WTC11 (cell line): ENCODE results near the gene IRF3. TPM values are rescaled to one million over a fixed set of nuclear protein-coding genes. Genes with fewer than 3 reads are reported as not detected.
A peak's percentile ranks its signal among the peaks of the same experiment; 100 is the strongest.

ENCODE experiments used
- ATAC-seq: fragments of 200-7000 bp; cut with Tn5 transposase; 2 replicates; pipeline ENCODE4 v1.10.0; 2021; ENCODE audit warnings: mild to moderate bottlenecking, moderate library complexity
- CTCF ChIA-PET: fragments of 300-600 bp; sonication (Branson Sonifier 250); formaldehyde crosslinking; loops from one replicate; lab custom pipeline; 2021; ENCODE audit warnings: antibody characterized with exemption; lab: Charles Lee
- POLR2A ChIA-PET: fragments of 350-600 bp; sonication (Branson Sonifier 250); formaldehyde crosslinking; loops from one replicate; lab custom pipeline; 2021; ENCODE audit warnings: antibody characterized with exemption; lab: Charles Lee
- DNase-seq: peaks from one replicate; pipeline ENCODE4 v3.0.0; 2021; ENCODE audit warnings: low spot score
- H3K27ac Mint-ChIP-seq: 2 replicates; pipeline ENCODE4 v1.8.0; 2021; ENCODE audit warnings: mixed read lengths
- H3K27me3 Mint-ChIP-seq: 2 replicates; pipeline ENCODE4 v1.8.0; 2021; ENCODE audit warnings: low read depth, mild to moderate bottlenecking, moderate library complexity, mixed read lengths
- H3K36me3 Mint-ChIP-seq: 2 replicates; pipeline ENCODE4 v1.8.0; 2021; ENCODE audit warnings: mixed read lengths
- H3K4me1 Mint-ChIP-seq: 2 replicates; pipeline ENCODE4 v1.8.0; 2022; ENCODE audit warnings: mixed read lengths
- H3K4me3 Mint-ChIP-seq: 2 replicates; pipeline ENCODE4 v1.8.0; 2021; ENCODE audit warnings: mild to moderate bottlenecking, moderate library complexity, mixed read lengths
- H3K9me3 Mint-ChIP-seq: 2 replicates; pipeline ENCODE4 v1.8.0; 2021; ENCODE audit warnings: mixed read lengths
- ATF1 ChIP-seq: sonication (generic); formaldehyde crosslinking; IDR thresholded peaks from 2 replicates; pipeline ENCODE4 v1.8.1; 2023; ENCODE audit warnings: mild to moderate bottlenecking, moderate library complexity, missing genetic modification reagents
- ATF2 ChIP-seq: sonication (generic); formaldehyde crosslinking; IDR thresholded peaks from 2 replicates; pipeline ENCODE4 v1.8.1; 2022; ENCODE audit warnings: low read depth, missing genetic modification reagents, borderline replicate concordance
- ESRRA ChIP-seq: sonication (generic); formaldehyde crosslinking; IDR thresholded peaks from 2 replicates; pipeline ENCODE4 v1.8.1; 2022; ENCODE audit warnings: mild to moderate bottlenecking, missing genetic modification reagents, borderline replicate concordance
- ETV6 ChIP-seq: sonication (generic); formaldehyde crosslinking; IDR thresholded peaks from 2 replicates; pipeline ENCODE4 v1.8.1; 2022; ENCODE audit warnings: mild to moderate bottlenecking, missing genetic modification reagents
- GABPB1 ChIP-seq: sonication (generic); formaldehyde crosslinking; IDR thresholded peaks from 2 replicates; pipeline ENCODE4 v1.8.1; 2023; ENCODE audit warnings: mild to moderate bottlenecking, missing genetic modification reagents
- GTF2I ChIP-seq: fragments of 250-450 bp; sonication (Bioruptor Pico); conservative IDR thresholded peaks from 2 replicates; pipeline ENCODE4 v1.4.0; 2021; ENCODE audit warnings: mild to moderate bottlenecking
- HMGXB4 ChIP-seq: sonication (generic); formaldehyde crosslinking; IDR thresholded peaks from 2 replicates; pipeline ENCODE4 v1.8.1; 2023; ENCODE audit warnings: mild to moderate bottlenecking, moderate library complexity, missing genetic modification reagents
- IRF1 ChIP-seq: sonication (generic); formaldehyde crosslinking; IDR thresholded peaks from 2 replicates; pipeline ENCODE4 v1.8.0; 2023; ENCODE audit warnings: missing genetic modification reagents
- IRF2 ChIP-seq: sonication (generic); formaldehyde crosslinking; IDR thresholded peaks from 2 replicates; pipeline ENCODE4 v1.8.0; 2022; ENCODE audit warnings: low read depth, missing genetic modification reagents, borderline replicate concordance
- MLX ChIP-seq: sonication (generic); formaldehyde crosslinking; IDR thresholded peaks from 2 replicates; pipeline ENCODE4 v1.8.1; 2023; ENCODE audit warnings: mild to moderate bottlenecking, missing genetic modification reagents, moderate library complexity
- NFATC4 ChIP-seq: fragments of 250-450 bp; sonication (Bioruptor Pico); IDR thresholded peaks from 2 replicates; pipeline ENCODE4 v1.9.0; 2021; ENCODE audit warnings: mild to moderate bottlenecking
- RELA ChIP-seq: sonication (generic); formaldehyde crosslinking; IDR thresholded peaks from 2 replicates; pipeline ENCODE4 v1.8.1; 2022; ENCODE audit warnings: missing genetic modification reagents, mild to moderate bottlenecking, borderline replicate concordance
- SMAD4 ChIP-seq: sonication (generic); formaldehyde crosslinking; IDR thresholded peaks from 2 replicates; pipeline ENCODE4 v1.8.0; 2022; ENCODE audit warnings: mild to moderate bottlenecking, missing genetic modification reagents
- TEAD1 ChIP-seq: sonication (generic); formaldehyde crosslinking; IDR thresholded peaks from 2 replicates; pipeline ENCODE4 v1.8.0; 2022; ENCODE audit warnings: mild to moderate bottlenecking, missing genetic modification reagents
- ZBTB21 ChIP-seq: sonication (generic); formaldehyde crosslinking; IDR thresholded peaks from 2 replicates; pipeline ENCODE4 v1.8.1; 2023; ENCODE audit warnings: mild to moderate bottlenecking, missing genetic modification reagents, borderline replicate concordance
- ZMAT4 ChIP-seq: fragments of 250-450 bp; sonication (Bioruptor Pico); IDR thresholded peaks from 2 replicates; pipeline ENCODE4 v1.9.0; 2021; ENCODE audit warnings: mild to moderate bottlenecking
- ZNF121 ChIP-seq: sonication (generic); formaldehyde crosslinking; IDR thresholded peaks from 2 replicates; pipeline ENCODE4 v1.8.0; 2023; ENCODE audit warnings: missing genetic modification reagents
- ZNF138 ChIP-seq: sonication (generic); formaldehyde crosslinking; conservative IDR thresholded peaks from 2 replicates; pipeline ENCODE4 v1.8.1; 2022; ENCODE audit warnings: mild to moderate bottlenecking, moderate library complexity, missing genetic modification reagents
- ZNF281 ChIP-seq: sonication (generic); formaldehyde crosslinking; IDR thresholded peaks from 2 replicates; pipeline ENCODE4 v1.8.0; 2023; ENCODE audit warnings: mild to moderate bottlenecking, missing genetic modification reagents
- ZNF416 ChIP-seq: fragments of 250-450 bp; sonication (Bioruptor Pico); IDR thresholded peaks from 2 replicates; pipeline ENCODE4 v1.9.0; 2021; ENCODE audit warnings: mild to moderate bottlenecking, inconsistent platforms
- ZNF425 ChIP-seq: fragments of 250-450 bp; sonication (Bioruptor Pico); conservative IDR thresholded peaks from 2 replicates; pipeline ENCODE4 v1.9.0; 2021; ENCODE audit warnings: mild to moderate bottlenecking
- ZNF512 ChIP-seq: sonication (generic); formaldehyde crosslinking; IDR thresholded peaks from 2 replicates; pipeline ENCODE4 v1.8.1; 2022; ENCODE audit warnings: missing genetic modification reagents, borderline replicate concordance
- ZNF671 ChIP-seq: fragments of 250-450 bp; sonication (Bioruptor Pico); IDR thresholded peaks from 2 replicates; pipeline ENCODE4 v1.8.0; 2021; ENCODE audit warnings: mild to moderate bottlenecking
- total RNA-seq: library from RNA; stranded (reverse); gene quantifications from 3 replicates; pipeline ENCODE4 v1.2.3, GENCODE V29; 2021

The IRF3 gene
- total RNA-seq, 1 experiment from 2014 or later: 165 TPM

GRCh38 chr19:49689133-49690078, 23.7 kb upstream of the IRF3 start, which contains the start of gene ADM5 (continued):
- TF ChIP-seq ZBTB21 (CRISPR knock-in tag) (no peak), NFATC4 (CRISPR knock-in tag) (0 out of 2 replicates have a peak, but pooled peaks have one; percentile 9), IRF2 (no peak), ZNF281 (0 out of 2 replicates have a peak, but pooled peaks have one; percentile 49), ZNF671 (CRISPR knock-in tag) (no peak), SMAD4 (CRISPR knock-in tag) (no peak), MLX (no peak), ATF1 (0 out of 2 replicates have a peak, but pooled peaks have one; percentile 58), ZNF121 (CRISPR knock-in tag) (peak; percentile 99), TEAD1 (CRISPR knock-in tag) (no peak), ZNF138 (no peak), ETV6 (CRISPR knock-in tag) (peak; percentile 18; the same call in 1 of the 2 replicates), RELA (peak; percentile 70; the same call in 1 of the 2 replicates)

- no peak for TF ChIP-seq ESRRA (CRISPR knock-in tag)
- no peak for TF ChIP-seq ETV6 (CRISPR knock-in tag)
- no peak for TF ChIP-seq ZNF416 (CRISPR knock-in tag)
- TF ChIP-seq ATF2: no peak
- no peak for TF ChIP-seq ZMAT4 (CRISPR knock-in tag)
- no peak for TF ChIP-seq ZNF512 (CRISPR knock-in tag)
- no peak for TF ChIP-seq HMGXB4 (CRISPR knock-in tag)
- TF ChIP-seq IRF1 (CRISPR knock-in tag): no peak
- TF ChIP-seq ZNF425 (CRISPR knock-in tag): no peak
- no peak for TF ChIP-seq GABPB1
- no peak for TF ChIP-seq ZNF671 (CRISPR knock-in tag)
- no peak for TF ChIP-seq GTF2I
- H3K4me1 Mint-ChIP-seq: peaks cover 48% of the 10 kb centered on the region
- DNase-seq (no peak), ATAC-seq (no peak)
- H3K27ac Mint-ChIP-seq: peak overlapping the region; percentile 60
- CTCF ChIA-PET: interaction anchor here (1.0 to 3.8 kb wide), 5 partner anchors 8 to 78 kb away, joined by 3 to 19 read pairs (median 9); partner anchors contain the start of genes AP2A1 and PRMT1
- no peaks in the 10 kb centered on the region for H3K27me3 Mint-ChIP-seq
- H3K9me3 Mint-ChIP-seq: no peaks in the 10 kb centered on the region
- POLR2A ChIA-PET: interaction anchor here (0.6 to 5.9 kb wide), 6 partner anchors 12 to 57 kb away, joined by 3 to 38 read pairs (median 4); partner anchors contain the start of genes PRMT1, RRAS and SCAF1
- peaks cover 41% of the 10 kb centered on the region for H3K36me3 Mint-ChIP-seq
- H3K4me3 Mint-ChIP-seq: peak overlapping the region; percentile 93
These were observed 23.0 kb upstream of the IRF3 start for GRCh38 chr19:49688531-49689132.
